HepG2 (cell line): ENCODE data around the gene JAGN1. TPM values are rescaled to one million over a fixed set of nuclear protein-coding genes. Genes with fewer than 3 reads are reported as not detected.

Experiments
- ATAC-seq: fragments of 200-7000 bp; cut with Tn5 transposase; 3 replicates; pipeline ENCODE4 v1.9.1; 2020; ENCODE audit warnings: mild to moderate bottlenecking, moderate library complexity
- BruUV-seq: library from RNA; stranded (reverse); fragments of 400-500 nt; replicated peaks from 2 replicates; lab custom pipeline; 2021; lab: Mats Ljungman, UMichigan
- CTCF ChIA-PET: fragments of 300-600 bp; formaldehyde crosslinking; extraction: SDS; loops from one replicate; lab custom pipeline; 2021; ENCODE audit warnings: low total read pairs, inconsistent platforms, low intra/inter-chr PET ratio; lab: Yijun Ruan, JAX
- POLR2A ChIA-PET: fragments of 350-600 bp; sonication (Branson Sonifier 250); formaldehyde crosslinking; loops from one replicate; lab custom pipeline; 2020; ENCODE audit warnings: antibody characterized with exemption, inconsistent platforms; lab: Yijun Ruan, JAX
- DNase-seq: peaks from one replicate; pipeline ENCODE4 v3.0.0-alpha.2; 2015; ENCODE audit warnings: low spot score
- FAIRE-seq: peaks from 3 replicates; lab custom pipeline; 2011; peaks lifted over from hg19 to GRCh38; lab: Jason Lieb, UNC
- H2AFZ ChIP-seq: one replicate; pipeline ENCODE4 v1.6.1; 2011; ENCODE audit warnings: low read length, inconsistent platforms
- H3K27ac ChIP-seq: fragments of 300-600 bp; 3 replicates; pipeline ENCODE4 v1.8.0; 2011; ENCODE audit warnings: mixed run types, mild to moderate bottlenecking, mixed read lengths, low read length, inconsistent platforms; ENCODE audit not compliant: insufficient read depth; ENCODE audit errors: extremely low read length
- H3K27me3 ChIP-seq, 2 experiments: fragments of 200-600 bp in 1 of 2; 2 replicates in 1 of 2; 3 replicates in 1 of 2; pipeline versions ENCODE4 v1.6.0 to v1.8.0; 2011; ENCODE audit warnings: low read length in 2 of 2, mild to moderate bottlenecking in 2 of 2, moderate library complexity in 2 of 2, inconsistent platforms in 1 of 2; ENCODE audit not compliant: insufficient read depth in 2 of 2, control insufficient read depth in 1 of 2
- H3K36me3 ChIP-seq, 2 experiments: fragments of 200-600 bp in 1 of 2; replicated peaks in 1 of 2; 2 replicates in 1 of 2; 3 replicates in 1 of 2; pipeline versions ENCODE4 v1.5.1 to v1.8.0; 2011; ENCODE audit warnings: low read length in 2 of 2, inconsistent platforms in 1 of 2; ENCODE audit not compliant: insufficient read depth in 2 of 2, control insufficient read depth in 1 of 2
- H3K4me1 ChIP-seq: 2 replicates; pipeline ENCODE4 v1.5.1; 2012; ENCODE audit warnings: low read length, inconsistent platforms; ENCODE audit not compliant: insufficient read depth
- H3K4me2 ChIP-seq: 2 replicates; pipeline ENCODE4 v1.6.0; 2011; ENCODE audit warnings: low read depth, low read length, inconsistent platforms
- H3K4me3 ChIP-seq, 3 experiments: fragments of 200-600 bp in 1 of 3; sonication (generic), shearing (Covaris generic) in 1 of 3; replicated peaks in 1 of 3; 2 replicates each; pipeline ENCODE4 v1.5.1; 2011 to 2016; ENCODE audit warnings: low read length in 3 of 3, inconsistent platforms in 2 of 3, low read depth in 2 of 3, mild to moderate bottlenecking in 2 of 3, control low read depth in 1 of 3, mixed read lengths in 1 of 3; ENCODE audit not compliant: insufficient read depth in 1 of 3
- H3K79me2 ChIP-seq: one replicate; pipeline ENCODE4 v1.6.1; 2011; ENCODE audit warnings: low read length, inconsistent platforms; ENCODE audit not compliant: insufficient read depth
- H3K9ac ChIP-seq: 2 replicates; pipeline ENCODE4 v1.6.0; 2011; ENCODE audit warnings: mild to moderate bottlenecking, low read depth, low read length, inconsistent platforms; ENCODE audit not compliant: insufficient read depth
- H3K9me3 ChIP-seq: 2 replicates; pipeline ENCODE4 v1.5.1; 2012; ENCODE audit warnings: mild to moderate bottlenecking, low read length
- H4K20me1 ChIP-seq: 2 replicates; pipeline ENCODE4 v1.6.0; 2011; ENCODE audit warnings: inconsistent platforms, mild to moderate bottlenecking, low read length, moderate library complexity; ENCODE audit not compliant: insufficient read depth
- CC2D1A ChIP-seq: sonication (generic); formaldehyde crosslinking; IDR thresholded peaks from 2 replicates; pipeline ENCODE4 v1.8.1; 2023; ENCODE audit warnings: mild to moderate bottlenecking, missing genetic modification reagents
- FOXO4 ChIP-seq: sonication (generic); formaldehyde crosslinking; conservative IDR thresholded peaks from 2 replicates; pipeline ENCODE4 v1.8.1; 2023; ENCODE audit warnings: missing genetic modification reagents
- KLF11 ChIP-seq: IDR thresholded peaks from 2 replicates; pipeline ENCODE4 v1.6.1; 2016; ENCODE audit warnings: missing compliant biosample characterization
- LCORL ChIP-seq, 2 experiments: fragments of 450-650 bp in 1 of 2; sonication (generic) in 1 of 2; formaldehyde crosslinking in 1 of 2; IDR thresholded peaks; 2 replicates each; pipeline versions ENCODE4 v1.5.0 to v1.6.1; 2017 to 2020; ENCODE audit warnings: antibody characterized with exemption in 1 of 2, missing genetic modification reagents in 1 of 2
- MAFF ChIP-seq: IDR thresholded peaks from 2 replicates; pipeline ENCODE4 v1.6.1; 2011; ENCODE audit warnings: low read depth, low read length, improper control_type of control experiment
- PRPF4 ChIP-seq: fragments of 200-400 bp; formaldehyde crosslinking; IDR thresholded peaks from 2 replicates; pipeline ENCODE4 v1.6.1; 2016; ENCODE audit warnings: low read length, low read depth; ENCODE audit not compliant: poor library complexity, severe bottlenecking
- RFX5 ChIP-seq: IDR thresholded peaks from 2 replicates; pipeline ENCODE4 v1.6.1; 2011; ENCODE audit warnings: low read depth, low read length, improper control_type of control experiment
- SOX5 ChIP-seq: IDR thresholded peaks from 2 replicates; pipeline ENCODE4 v1.6.1; 2016; ENCODE audit warnings: borderline replicate concordance
- THYN1 ChIP-seq: sonication (generic); formaldehyde crosslinking; IDR thresholded peaks from 2 replicates; pipeline ENCODE4 v1.8.1; 2023; ENCODE audit warnings: low read depth, mild to moderate bottlenecking, moderate library complexity, missing genetic modification reagents, borderline replicate concordance
- ZNF605 ChIP-seq: sonication (generic); formaldehyde crosslinking; IDR thresholded peaks from 2 replicates; pipeline ENCODE4 v1.8.0; 2022; ENCODE audit warnings: mild to moderate bottlenecking, missing genetic modification reagents
- ZNF619 ChIP-seq: sonication (generic); formaldehyde crosslinking; IDR thresholded peaks from 2 replicates; pipeline ENCODE4 v1.4.0; 2020; ENCODE audit warnings: mild to moderate bottlenecking, missing genetic modification reagents
- ZSCAN12 ChIP-seq: sonication (generic); formaldehyde crosslinking; IDR thresholded peaks from 2 replicates; pipeline ENCODE4 v1.9.0; 2021; ENCODE audit warnings: mild to moderate bottlenecking, missing genetic modification reagents
- WGBS: methylation state at CpG from one replicate; pipeline ENCODE4 v1.1.6; 2017; ENCODE audit warnings: low lambda C conversion rate; 5-methylcytosine and 5-hydroxymethylcytosine counted together
- in situ Hi-C: cut with HindIII; loops from 2 replicates; pipeline ENCODE4 v1.10.0; 2017; ENCODE audit warnings: low pct_unique_long_range_greater_than_20kb; ENCODE audit not compliant: extremely low pct_ligation_motif_present
- intact Hi-C: fragments of 100-400 bp; cut with micrococcal nuclease; formaldehyde crosslinking; loops from one replicate; pipeline ENCODE4 v1.10.0; 2022; ENCODE audit not compliant: unreplicated experiment
- polyA plus RNA-seq, 8 experiments: library from polyadenylated mRNA; depleted of rRNA in 3 of 8; stranded (reverse) in 7 of 8; unstranded in 1 of 8; fragments of >200 nt; fragmentation: Illumina TruSeq in 4 of 8; extraction: Trizol in 4 of 8; gene quantifications; 2 replicates each; pipeline versions ENCODE4 v1.2.1 to v1.2.3, GENCODE V29; 2011 to 2016; ENCODE audit warnings: low read depth in 4 of 8, missing spikeins in 1 of 8, mixed read lengths in 1 of 8; ENCODE audit not compliant: insufficient read depth in 1 of 8
- total RNA-seq, 5 experiments: library from RNA; depleted of rRNA; stranded (reverse); fragments of >200 nt; fragmentation: Illumina TruSeq; extraction: Trizol; gene quantifications; 2 replicates each; pipeline ENCODE4 v1.2.3, GENCODE V29; 2016; ENCODE audit warnings: low read depth in 1 of 5
- TF ChIP-seq, protein P1 (sequence below): sonication (generic); IDR thresholded peaks from 2 replicates; pipeline ENCODE4 v1.6.1; 2016; ENCODE audit warnings: low read depth, borderline replicate concordance
- TF ChIP-seq, protein P2 (sequence below): sonication (generic); formaldehyde crosslinking; IDR thresholded peaks from 2 replicates; pipeline ENCODE4 v1.5.1; 2020; ENCODE audit warnings: mild to moderate bottlenecking, missing genetic modification reagents, moderate library complexity

The JAGN1 gene
- total and polyA plus RNA-seq, 2 of the 13 experiments (the other 11 are each of a cell fraction or from before 2014, with no cell fraction given) = 49.9 to 50.9 TPM

DNA sequence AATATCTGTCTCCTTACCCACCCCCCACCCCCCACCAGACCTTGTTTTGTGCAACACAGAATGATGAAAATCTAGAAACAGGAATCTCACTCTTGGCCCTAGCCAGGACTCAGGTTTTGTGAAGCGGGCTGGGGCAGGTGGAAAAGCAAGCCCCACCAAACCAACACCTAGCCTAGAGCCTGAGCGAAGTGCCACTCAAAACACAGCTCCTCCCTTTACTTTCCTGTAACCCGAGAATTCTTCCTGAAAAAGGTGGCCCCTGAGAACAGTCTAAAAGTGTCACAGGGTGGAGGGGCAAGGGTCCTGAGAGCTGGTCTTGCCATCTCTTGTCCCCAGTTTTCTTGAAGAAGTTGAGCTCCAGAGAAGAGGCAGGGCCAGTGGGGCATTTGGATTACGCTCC lies 29.2 kb upstream of the JAGN1 start:
- ChIA-PET POLR2A (interaction anchor here (1.0 to 6.6 kb wide), 4 partner anchors 31 to 85 kb away, joined by 4 to 153 read pairs (median 6); partner anchors contain the start of genes IL17RC and IL17RE), CTCF (no interaction called here)
- WGBS = 53% methylated on average over 4 of the region's 4 CpGs
- peaks cover 2 to 12% of the 10 kb centered on the region in 2 experiments; a peak in 2 of 5 replicates for H3K27me3 ChIP-seq
- in situ Hi-C loops (loop anchor here (5.0 kb wide), 1 partner anchor 36 kb away; no protein-coding TSS in a partner anchor), intact Hi-C loops (no loop called here)
- H2AFZ ChIP-seq = no peak overlapping the region
- H3K79me2 ChIP-seq = no peaks in the 10 kb centered on the region
- BruUV-seq = no TSS peak
- peak overlapping the region; percentile 61; the same call in 1 of the 2 replicates for H3K9ac ChIP-seq
- ATAC-seq (no peak), DNase-seq (no peak), FAIRE-seq (no peak)
- H3K27ac ChIP-seq = no peak overlapping the region
- peaks cover 43% of the 10 kb centered on the region for H3K4me1 ChIP-seq
- no peaks in the 10 kb centered on the region for H3K36me3 ChIP-seq
- no peaks in the 10 kb centered on the region for H3K9me3 ChIP-seq
- no peak for TF ChIP-seq MAFF
- no peak for TF ChIP-seq ZNF605 (CRISPR knock-in tag)
- TF ChIP-seq CC2D1A (CRISPR knock-in tag) = no peak
- no peak for TF ChIP-seq PRPF4
- no peak for TF ChIP-seq SOX5
- TF ChIP-seq RFX5 = no peak
- TF ChIP-seq, protein P1, sequence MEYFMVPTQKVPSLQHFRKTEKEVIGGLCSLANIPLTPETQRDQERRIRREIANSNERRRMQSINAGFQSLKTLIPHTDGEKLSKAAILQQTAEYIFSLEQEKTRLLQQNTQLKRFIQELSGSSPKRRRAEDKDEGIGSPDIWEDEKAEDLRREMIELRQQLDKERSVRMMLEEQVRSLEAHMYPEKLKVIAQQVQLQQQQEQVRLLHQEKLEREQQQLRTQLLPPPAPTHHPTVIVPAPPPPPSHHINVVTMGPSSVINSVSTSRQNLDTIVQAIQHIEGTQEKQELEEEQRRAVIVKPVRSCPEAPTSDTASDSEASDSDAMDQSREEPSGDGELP = no peak
- TF ChIP-seq KLF11 = no peak
- TF ChIP-seq THYN1 (CRISPR knock-in tag) = no peak
- no peak for TF ChIP-seq ZNF619 (CRISPR knock-in tag)
- TF ChIP-seq LCORL (IDR thresholded peaks at IDR 0.05) = no peak
- TF ChIP-seq LCORL (CRISPR knock-in tag; IDR thresholded peaks at IDR 0.05) = no peak
- TF ChIP-seq, protein P2, sequence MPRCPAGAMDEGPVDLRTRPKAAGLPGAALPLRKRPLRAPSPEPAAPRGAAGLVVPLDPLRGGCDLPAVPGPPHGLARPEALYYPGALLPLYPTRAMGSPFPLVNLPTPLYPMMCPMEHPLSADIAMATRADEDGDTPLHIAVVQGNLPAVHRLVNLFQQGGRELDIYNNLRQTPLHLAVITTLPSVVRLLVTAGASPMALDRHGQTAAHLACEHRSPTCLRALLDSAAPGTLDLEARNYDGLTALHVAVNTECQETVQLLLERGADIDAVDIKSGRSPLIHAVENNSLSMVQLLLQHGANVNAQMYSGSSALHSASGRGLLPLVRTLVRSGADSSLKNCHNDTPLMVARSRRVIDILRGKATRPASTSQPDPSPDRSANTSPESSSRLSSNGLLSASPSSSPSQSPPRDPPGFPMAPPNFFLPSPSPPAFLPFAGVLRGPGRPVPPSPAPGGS = no peak
- TF ChIP-seq ZSCAN12 (CRISPR knock-in tag) = no peak
- no peak for TF ChIP-seq FOXO4
- H4K20me1 ChIP-seq = no peaks in the 10 kb centered on the region
- H3K4me3 ChIP-seq = peak overlapping the region in 1 of 3 experiments; percentile 77; a peak in 1 of 6 replicates
- H3K4me2 ChIP-seq = peak overlapping the region; percentile 80
